Measurements from ENCODE around the gene CNOT9.

- TF ChIP-seq CTCF (IDR thresholded peaks at IDR 0.05) (no peak), EZH2 (IDR thresholded peaks at IDR 0.05; ENCODE audit: borderline replicate concordance, insufficient read depth, low read depth, low read length, poor library complexity, severe bottlenecking) (no peak)
Measured at GRCh38 chr2:218564056-218564455, 4.6 kb upstream of the CNOT9 start.
